GM13976 (cell line): ENCODE data around the gene FILIP1.

Experiments
- DNase-seq: peaks from one replicate; pipeline ENCODE4 v3.0.0; 2012; ENCODE audit warnings: low spot score
- in situ Hi-C: fragments of 300-500 bp; cut with MboI; formaldehyde crosslinking; loops from one replicate; pipeline ENCODE4 v1.12.0; 2022; ENCODE audit warnings: low sequenced_read_pairs, mixed read lengths, inconsistent platforms; ENCODE audit not compliant: unreplicated experiment
- TF ChIP-seq, protein P1 (sequence below): IDR thresholded peaks from 2 replicates; pipeline ENCODE4 v1.5.1; 2012; ENCODE audit warnings: borderline replicate concordance, mild to moderate bottlenecking; ENCODE audit not compliant: insufficient read depth; ENCODE audit errors: extremely low read depth, missing control alignments, control extremely low read depth

FILIP1 gene, protein sequence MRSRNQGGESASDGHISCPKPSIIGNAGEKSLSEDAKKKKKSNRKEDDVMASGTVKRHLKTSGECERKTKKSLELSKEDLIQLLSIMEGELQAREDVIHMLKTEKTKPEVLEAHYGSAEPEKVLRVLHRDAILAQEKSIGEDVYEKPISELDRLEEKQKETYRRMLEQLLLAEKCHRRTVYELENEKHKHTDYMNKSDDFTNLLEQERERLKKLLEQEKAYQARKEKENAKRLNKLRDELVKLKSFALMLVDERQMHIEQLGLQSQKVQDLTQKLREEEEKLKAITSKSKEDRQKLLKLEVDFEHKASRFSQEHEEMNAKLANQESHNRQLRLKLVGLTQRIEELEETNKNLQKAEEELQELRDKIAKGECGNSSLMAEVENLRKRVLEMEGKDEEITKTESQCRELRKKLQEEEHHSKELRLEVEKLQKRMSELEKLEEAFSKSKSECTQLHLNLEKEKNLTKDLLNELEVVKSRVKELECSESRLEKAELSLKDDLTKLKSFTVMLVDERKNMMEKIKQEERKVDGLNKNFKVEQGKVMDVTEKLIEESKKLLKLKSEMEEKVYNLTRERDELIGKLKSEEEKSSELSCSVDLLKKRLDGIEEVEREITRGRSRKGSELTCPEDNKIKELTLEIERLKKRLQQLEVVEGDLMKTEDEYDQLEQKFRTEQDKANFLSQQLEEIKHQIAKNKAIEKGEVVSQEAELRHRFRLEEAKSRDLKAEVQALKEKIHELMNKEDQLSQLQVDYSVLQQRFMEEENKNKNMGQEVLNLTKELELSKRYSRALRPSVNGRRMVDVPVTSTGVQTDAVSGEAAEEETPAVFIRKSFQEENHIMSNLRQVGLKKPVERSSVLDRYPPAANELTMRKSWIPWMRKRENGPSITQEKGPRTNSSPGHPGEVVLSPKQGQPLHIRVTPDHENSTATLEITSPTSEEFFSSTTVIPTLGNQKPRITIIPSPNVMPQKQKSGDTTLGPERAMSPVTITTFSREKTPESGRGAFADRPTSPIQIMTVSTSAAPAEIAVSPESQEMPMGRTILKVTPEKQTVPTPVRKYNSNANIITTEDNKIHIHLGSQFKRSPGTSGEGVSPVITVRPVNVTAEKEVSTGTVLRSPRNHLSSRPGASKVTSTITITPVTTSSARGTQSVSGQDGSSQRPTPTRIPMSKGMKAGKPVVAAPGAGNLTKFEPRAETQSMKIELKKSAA (N-terminal part only)

DNA sequence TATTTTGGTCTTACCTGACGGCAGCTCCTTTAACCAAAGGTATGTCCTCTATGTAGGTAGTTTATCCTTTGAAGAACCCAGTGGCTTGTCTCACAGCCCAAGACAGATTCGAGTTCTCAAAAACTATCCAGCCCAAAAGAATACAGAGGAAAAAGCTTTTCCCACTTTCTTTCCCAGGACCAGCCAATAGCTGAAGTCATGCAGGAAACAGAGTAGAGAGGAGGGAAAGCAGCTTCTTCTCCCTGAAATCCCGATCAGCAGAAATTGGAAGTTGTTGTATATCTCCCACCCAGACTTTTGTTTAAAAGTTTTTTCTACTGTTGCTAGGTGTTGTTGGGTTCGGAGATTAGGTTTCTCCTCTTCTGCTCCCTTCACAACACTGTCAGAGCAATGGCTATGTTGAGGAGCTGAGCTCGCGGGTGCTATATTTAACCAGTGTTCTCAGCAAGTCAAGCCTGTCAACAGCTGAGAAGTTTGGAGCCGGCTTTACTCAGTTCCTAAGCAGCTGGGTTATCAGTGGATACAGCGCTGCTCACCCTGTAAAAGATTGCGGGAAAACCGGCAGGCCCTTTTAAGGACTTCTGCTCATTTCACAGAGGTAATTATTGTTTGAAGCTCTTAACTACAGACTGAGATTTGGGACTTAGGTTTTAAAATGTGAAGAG lies at the start of gene FILIP1:
FILIP1 (minus strand) TSS at position 401 of the 665 bp plus-strand sequence. CDS start 78,828 bp downstream, outside the sequence.
- TF ChIP-seq, protein P1, sequence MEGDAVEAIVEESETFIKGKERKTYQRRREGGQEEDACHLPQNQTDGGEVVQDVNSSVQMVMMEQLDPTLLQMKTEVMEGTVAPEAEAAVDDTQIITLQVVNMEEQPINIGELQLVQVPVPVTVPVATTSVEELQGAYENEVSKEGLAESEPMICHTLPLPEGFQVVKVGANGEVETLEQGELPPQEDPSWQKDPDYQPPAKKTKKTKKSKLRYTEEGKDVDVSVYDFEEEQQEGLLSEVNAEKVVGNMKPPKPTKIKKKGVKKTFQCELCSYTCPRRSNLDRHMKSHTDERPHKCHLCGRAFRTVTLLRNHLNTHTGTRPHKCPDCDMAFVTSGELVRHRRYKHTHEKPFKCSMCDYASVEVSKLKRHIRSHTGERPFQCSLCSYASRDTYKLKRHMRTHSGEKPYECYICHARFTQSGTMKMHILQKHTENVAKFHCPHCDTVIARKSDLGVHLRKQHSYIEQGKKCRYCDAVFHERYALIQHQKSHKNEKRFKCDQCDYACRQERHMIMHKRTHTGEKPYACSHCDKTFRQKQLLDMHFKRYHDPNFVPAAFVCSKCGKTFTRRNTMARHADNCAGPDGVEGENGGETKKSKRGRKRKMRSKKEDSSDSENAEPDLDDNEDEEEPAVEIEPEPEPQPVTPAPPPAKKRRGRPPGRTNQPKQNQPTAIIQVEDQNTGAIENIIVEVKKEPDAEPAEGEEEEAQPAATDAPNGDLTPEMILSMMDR: no peak
- DNase-seq: no peak
- in situ Hi-C loops: no loop called here

DNA sequence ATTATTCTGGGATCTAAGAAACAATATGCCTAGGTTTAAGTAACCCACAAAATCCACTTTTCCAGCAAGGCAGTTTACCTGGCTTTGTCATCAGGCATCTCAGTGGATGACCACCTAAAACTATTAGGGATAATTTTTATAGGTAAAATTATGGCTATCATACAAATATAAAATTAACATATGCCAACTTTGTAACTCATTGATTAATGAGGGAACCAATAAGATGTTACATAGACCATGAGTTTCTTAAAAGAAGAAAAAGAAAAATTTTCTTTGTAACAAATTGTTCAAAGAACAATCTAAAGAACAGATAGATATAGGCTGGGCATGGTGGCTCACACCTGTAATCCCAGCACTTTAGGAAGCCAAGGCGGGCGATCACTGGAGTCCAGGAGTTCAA lies 49.7 kb upstream of the FILIP1 start:
- DNase-seq: no peak
- TF ChIP-seq, protein P1: no peak
- in situ Hi-C loops: no loop called here

DNA sequence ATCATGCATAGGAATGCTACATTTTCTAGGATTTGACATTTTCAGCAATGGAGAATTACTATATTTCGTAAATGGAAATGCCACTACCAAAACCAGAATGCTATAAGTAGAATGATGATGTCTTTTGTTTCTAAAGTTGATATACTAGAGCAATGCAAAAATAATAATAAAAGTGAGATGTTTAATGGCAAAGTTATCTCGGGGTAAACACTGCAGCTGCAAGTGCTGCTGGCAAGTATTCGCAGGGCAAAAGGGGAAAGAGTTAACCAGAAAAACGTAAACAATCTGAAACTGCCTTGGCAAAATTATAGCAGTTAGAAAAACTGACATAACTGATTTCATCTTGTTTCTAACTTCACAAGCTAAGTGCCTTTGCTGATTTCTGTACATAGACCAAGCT lies 45.5 kb upstream of the FILIP1 start:
- TF ChIP-seq, protein P1: no peak
- no peak for DNase-seq
- in situ Hi-C loops: loop anchor here (10.0 kb wide), 2 partner anchors 174 to 244 kb away; no protein-coding TSS in a partner anchor

DNA sequence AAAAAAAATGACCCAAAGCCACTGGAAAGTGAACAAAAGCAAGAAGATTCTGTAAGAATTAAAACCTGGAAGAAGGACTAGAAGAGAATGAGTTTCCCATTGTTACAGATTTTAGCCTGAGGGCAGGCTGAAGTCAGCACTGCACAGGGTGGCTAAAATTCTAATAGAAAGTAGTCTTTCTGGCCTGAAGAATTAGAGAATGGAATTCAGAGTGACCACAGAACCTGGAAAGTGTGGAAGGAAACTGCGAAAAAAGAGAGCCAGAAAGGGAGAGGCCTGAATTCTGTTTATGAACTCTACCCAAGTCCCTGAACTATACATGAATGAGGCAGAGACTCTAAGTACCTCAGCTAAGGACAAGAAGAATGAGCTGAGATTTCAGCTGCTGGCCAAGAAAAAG lies 38.9 kb upstream of the FILIP1 start:
- in situ Hi-C loops: loop anchor here (10.0 kb wide), 2 partner anchors 168 to 238 kb away; no protein-coding TSS in a partner anchor
- DNase-seq: no peak
- TF ChIP-seq, protein P1: no peak

DNA sequence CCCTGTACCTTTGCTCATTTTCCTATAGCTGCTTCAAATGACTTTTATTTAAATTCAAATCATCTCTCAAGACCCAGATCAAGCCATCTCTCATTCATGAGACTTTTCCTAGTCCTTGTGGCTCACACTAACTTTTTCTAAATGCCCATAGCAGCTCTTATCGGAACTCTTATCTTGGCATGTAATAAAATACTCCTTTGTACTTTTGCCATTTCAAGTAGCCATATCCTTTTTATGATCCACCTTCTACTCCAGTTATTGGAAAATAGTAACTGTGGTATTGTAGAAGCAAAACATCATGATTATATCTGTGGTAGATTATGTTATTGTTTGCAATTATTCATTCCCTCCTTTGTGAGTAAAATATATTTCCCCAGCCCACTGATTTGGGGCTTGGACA lies 37.6 kb upstream of the FILIP1 start:
- in situ Hi-C loops: loop anchor here (10.0 kb wide), 2 partner anchors 166 to 236 kb away; no protein-coding TSS in a partner anchor
- TF ChIP-seq, protein P1: no peak
- no peak for DNase-seq

DNA sequence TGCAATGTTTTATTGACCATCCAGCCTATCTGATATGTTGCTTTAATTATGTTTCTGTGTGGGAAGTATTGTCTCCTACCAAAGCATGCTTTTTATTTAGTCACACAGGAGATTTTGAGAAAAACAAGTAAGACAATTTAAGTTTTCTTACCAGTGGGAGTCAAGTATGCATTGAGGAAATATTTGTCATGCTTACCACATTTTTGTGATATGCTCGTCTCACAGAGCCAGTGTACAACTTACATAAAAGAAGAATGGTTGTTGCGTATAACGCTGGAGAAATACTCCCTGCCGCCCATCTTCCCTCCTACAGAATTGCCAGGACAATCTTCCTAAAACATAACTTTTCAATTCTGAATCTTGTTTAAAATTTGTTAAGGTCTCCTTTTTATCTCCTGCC lies 37.1 kb upstream of the FILIP1 start:
- TF ChIP-seq, protein P1: no peak
- no peak for DNase-seq
- in situ Hi-C loops: loop anchor here (10.0 kb wide), 2 partner anchors 166 to 236 kb away; no protein-coding TSS in a partner anchor
